GM18499 (cell line): ENCODE results near the gene POU2F1.

ENCODE experiments used
- ATAC-seq: cut with Tn5 transposase; IDR thresholded peaks from one replicate; pipeline ENCODE4 v1.9.1; 2021; ENCODE audit warnings: moderate number of reproducible peaks; ENCODE audit not compliant: insufficient read depth, unreplicated experiment

POU2F1 gene

DNA sequence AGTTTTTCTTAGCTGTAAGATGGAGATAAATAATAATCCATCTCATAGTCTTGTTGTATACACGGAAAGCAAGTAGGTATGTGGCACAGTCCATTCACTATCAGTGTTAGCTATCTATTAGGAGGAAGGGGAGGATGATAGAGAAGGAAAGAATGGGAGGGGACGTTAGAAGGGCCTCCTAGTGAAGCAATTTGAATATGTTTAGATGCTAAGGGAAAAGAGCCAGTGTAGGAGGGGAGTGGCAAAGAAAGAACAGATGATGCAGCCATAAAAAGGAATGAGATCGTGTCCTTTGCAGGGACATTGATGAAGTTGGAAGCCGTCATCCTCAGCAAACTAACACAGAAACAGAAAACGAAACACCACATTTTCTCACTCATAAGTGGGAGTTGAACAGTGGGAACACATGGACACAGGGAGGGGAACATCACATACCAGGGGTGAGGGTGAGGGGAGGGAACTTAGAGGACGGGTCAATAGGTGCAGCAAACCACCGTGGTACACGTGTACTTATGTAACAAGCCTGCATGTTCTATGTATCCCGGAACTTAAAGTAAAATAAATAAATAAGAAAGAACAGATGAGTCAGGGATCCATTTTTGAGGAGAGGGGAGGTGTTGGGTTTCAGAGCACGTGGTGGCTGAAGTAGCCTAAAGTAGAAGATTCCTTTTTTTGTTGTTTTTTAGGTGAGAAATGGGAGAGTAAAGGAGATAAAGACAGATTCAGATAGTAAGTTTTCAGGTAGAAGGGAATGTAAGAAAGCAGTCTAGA lies 124.1 kb downstream of the POU2F1 start:
- no peak for ATAC-seq

DNA sequence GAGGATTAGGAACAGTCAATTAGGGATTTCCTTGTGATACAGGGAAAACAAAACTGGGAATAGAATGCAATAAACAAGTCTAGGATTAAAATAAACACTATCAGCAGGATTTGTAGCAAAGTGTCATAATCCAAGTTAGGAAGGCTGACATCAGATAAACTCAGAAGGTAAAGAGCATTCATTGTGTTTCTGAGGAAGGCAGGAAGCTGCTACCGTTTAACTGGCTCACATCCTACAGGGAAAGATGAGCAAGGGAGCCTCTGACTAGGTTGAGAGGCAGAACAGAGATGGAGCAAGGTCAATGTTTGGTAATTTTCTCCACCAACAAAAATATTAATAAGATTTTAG lies 124.7 kb downstream of the POU2F1 start:
- no peak for ATAC-seq

DNA sequence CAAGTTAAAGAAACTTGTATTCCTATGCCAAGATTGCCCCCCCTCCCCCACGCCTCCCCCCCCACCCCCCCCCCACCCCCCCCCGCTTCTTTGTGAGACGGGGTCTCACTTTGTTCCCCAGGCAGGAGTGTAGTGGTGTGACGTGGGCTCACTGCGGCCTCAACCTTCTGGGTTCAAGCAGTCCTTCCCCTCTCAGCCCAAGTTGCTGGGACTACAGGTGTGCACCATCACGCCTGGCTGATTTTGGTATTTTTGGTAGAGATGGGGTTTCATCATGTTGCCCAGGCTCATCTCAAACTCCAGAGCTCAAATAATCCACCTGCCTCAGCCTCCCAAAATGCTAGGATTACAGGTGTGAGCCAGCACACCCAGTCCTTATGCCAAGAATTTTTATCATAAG lies 136.6 kb downstream of the POU2F1 start:
- ATAC-seq = no peak

DNA sequence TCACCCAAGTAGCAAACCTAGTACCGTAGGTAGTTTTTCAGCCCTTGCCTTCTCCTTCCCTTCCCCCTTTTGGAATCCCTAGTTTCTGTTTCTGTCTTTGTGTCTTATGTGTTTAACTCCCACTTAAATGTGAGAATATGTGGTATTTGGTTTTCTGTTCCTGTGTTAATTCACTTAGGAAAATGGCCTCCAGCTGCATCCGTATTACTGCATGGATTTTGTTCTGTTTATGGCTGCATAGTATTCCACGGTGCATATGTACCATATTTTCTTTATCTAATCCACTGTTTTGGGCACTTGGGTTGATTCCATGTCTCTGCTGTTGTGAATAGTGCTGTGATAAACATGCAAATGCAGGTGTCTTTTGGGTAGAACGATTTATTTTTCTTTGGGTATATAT lies 138.6 kb downstream of the POU2F1 start:
- ATAC-seq = no peak

DNA sequence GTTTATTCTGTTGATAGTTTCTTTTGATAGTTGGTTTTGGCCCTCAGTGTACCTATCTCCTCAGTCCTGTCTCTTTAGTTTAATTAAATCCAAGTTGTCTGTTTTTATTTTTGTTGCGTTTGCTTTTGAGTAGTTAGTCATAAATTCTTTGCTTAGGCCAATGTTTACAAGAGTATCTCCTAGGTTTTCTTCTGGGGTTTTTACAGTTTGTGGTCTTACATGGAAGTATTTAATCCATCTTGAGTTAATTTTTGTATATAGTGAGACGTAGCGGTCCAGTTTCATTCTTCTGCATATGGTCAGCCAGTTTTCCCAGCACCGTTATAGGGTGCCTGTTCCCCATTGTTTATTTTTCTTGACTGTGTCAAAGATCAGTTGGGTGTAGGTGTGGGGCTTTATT lies 139.4 kb downstream of the POU2F1 start:
- no peak for ATAC-seq

DNA sequence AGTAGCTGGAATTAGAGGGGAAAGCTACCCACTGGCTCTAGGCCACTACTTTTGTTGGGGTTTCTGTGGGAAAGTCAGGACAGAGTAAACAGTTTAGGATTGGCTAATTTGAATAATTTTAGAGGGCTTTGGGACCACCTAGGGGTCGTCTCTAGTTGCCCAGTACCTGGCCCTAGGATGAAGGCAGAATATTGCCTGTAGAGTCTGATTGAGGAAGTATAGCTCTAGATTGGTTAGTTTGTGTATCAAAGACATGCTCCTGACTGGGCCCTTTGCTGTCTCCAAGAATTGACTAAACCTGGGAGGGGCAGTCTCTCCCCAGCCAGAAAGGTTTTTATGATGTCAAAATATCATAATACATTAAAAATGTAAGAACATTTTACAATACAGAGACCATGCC lies 142.0 kb downstream of the POU2F1 start:
- ATAC-seq = no peak

DNA sequence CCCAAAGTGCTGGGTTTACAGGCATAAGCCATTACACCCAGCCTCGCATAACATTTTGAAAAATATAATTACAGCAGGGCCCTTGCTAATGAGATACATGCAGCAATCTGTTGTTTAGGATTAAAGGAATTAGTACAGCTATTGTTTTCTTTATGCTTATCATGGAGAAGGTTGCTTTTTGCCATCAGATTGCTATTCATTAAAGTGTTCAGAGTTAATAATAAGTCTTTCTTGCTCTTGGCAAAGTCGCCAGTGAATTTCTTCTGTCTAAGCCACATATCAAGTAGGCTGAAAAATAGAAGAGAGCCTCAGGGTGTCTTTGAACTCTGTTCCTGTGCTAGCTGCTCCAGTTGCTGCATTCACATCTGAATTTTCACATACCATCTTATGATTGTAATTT lies 144.1 kb downstream of the POU2F1 start:
- ATAC-seq = no peak

GRCh38 chr1:167365360-167365759 lies 144.7 kb downstream of the POU2F1 start:
- ATAC-seq = no peak

DNA sequence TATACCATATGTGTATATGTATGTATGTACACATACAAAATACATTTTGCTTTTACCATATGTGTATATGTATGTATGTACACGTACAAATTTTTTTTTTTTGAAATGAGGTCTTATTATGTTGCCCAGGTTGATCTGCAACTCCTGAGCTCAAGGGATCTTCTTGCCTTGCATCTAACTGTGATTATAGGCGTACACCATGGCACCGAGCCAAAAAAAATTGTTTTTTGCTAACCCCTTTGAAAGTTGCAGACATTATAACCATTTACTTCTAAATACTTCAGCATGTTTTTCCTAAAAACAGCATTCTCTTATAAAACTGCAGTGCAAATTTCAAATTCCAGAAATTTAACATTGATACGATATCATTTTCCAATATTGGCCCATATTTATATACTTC lies 147.0 kb downstream of the POU2F1 start:
- no peak for ATAC-seq

- no peak for ATAC-seq
Observed at GRCh38 chr1:167369175-167369574, 148.5 kb downstream of the POU2F1 start.

GRCh38 chr1:167369933-167370332 lies 149.2 kb downstream of the POU2F1 start:
- no peak for ATAC-seq

DNA sequence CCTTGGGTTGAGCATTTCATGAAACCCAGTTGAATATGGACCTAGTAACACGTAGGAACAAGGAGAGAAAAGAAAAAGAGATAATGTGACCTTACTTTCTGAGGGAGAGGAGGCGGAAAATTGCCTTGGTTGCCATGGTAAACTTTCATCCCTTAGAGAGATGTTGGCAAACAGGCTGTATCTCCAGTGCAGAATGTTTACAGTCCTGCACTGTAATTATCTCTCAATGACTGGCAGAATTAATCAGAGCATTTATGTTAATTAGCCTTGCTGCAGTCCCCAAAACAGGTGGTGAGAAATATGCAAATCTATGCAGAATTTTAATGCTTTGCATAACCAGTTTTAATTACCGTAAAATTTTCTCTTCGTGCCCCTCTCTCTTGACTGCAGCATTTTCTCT lies 150.3 kb downstream of the POU2F1 start:
- ATAC-seq = no peak

DNA sequence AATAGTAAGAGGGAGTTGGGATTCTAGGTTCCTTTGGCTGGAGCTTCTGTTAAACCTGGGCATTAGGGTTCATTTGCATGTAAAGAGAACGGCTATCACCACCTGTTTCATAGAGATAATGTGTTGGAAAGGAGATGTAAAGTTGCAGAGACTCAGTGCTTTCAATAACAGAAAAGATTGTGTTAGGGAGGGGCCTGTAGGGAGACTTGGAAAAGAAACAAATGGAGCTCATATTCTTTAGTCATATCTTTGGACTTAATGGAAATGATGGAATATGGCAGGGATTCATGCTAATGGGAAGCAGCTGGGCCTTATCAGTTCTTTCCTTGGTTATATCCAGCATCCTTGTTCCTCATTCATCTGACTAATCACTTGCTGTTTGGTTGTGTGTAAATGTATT lies 152.7 kb downstream of the POU2F1 start:
- ATAC-seq = no peak

GRCh38 chr1:167373986-167374385 lies 153.3 kb downstream of the POU2F1 start:
- no peak for ATAC-seq

DNA sequence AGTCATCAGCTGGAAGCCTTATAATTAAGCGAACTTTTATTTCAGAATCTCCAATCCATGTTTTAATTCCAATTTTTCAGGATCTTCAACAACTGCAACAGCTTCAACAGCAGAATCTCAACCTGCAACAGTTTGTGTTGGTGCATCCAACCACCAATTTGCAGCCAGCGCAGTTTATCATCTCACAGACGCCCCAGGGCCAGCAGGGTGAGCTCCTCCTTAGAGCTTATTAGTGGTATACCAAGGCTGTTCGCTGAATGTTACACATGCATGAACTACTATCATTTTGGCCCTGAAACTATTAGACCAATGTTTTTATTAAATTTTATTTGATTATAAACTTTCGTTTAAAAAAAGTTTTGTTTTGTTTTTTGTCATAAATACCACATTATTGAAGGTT lies 155.3 kb downstream of the POU2F1 start:
- ATAC-seq = no peak

DNA sequence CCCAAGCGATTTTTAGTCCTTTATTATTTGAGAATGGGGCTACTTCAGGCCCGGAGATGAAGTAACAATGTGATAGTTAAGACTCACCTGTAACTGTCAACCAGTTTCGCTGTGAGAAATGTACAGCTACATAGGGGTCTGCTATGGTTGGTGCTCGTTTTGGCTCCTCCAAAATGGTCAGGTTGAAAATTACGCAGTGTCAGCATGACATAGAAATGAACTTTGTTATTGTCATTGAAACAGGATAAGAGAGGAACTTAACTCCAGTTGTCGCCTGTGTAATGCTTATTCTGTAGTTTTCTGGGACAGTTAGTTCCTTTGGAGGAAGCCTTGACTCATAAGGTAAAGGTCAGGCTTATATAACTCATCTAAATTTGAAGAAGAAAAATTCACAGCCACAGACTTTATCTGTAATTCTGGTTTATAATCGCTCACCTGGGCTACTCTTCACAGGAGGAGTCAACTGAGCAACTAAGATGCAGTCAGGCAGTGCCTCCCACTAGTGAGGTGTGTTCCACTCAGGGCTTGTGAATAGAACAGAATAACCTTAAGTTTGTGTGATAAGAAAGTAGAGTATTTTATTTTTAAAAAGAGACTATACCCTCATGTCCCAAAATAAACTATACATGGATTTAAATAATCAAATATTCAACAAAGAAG lies 166.7 kb downstream of the POU2F1 start:
- ATAC-seq = no peak

DNA sequence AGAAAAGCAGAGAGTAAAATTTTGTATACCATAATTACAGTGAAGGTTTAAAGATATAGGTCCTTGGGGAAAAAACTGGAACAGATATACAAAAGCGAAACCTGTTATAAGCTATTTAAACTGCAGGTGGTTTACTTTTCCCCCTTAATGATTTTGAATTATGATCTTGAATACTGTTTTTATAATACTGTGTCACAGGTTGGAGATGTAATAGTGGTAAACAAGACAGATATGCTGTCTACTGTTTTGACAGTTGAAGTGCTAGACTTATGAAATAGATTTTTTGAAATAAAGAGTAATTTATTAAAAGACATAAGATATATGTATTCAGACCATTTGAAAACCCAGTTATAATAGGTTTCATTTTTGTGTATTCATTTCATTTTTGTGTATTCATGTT lies 168.3 kb downstream of the POU2F1 start:
- ATAC-seq = no peak

- ATAC-seq = no peak
Observed at GRCh38 chr1:167392200-167392696, 171.6 kb downstream of the POU2F1 start.

DNA sequence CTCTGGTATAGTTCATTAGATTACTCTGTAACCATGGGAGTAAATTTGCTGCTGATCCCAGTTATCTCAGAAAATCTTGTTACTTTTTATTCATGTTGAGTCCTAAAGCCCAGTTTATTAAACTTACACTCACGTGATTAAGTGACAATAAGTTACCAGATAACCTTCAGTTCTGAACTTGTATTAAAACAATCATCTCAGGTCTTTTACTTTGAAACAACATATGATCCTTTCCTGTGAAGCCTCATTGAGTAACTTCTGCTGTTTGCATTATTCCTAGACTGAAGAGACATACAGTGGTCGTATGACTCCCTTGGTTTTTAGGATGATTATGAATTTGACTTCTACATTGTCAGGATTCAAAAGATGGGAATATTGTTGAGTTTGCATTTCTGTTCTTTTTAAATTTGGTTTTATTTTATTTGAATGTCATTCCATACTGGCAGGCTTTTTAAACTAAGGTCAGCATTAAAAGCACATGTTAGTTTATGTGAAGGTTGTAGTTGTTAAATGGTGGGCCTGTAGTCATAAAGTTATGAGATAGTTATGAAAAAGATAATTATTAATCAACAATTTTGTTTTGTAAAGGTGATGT lies 179.8 kb downstream of the POU2F1 start:
- no peak for ATAC-seq

GRCh38 chr1:167401260-167401873 lies 180.7 kb downstream of the POU2F1 start:
- no peak for ATAC-seq

DNA sequence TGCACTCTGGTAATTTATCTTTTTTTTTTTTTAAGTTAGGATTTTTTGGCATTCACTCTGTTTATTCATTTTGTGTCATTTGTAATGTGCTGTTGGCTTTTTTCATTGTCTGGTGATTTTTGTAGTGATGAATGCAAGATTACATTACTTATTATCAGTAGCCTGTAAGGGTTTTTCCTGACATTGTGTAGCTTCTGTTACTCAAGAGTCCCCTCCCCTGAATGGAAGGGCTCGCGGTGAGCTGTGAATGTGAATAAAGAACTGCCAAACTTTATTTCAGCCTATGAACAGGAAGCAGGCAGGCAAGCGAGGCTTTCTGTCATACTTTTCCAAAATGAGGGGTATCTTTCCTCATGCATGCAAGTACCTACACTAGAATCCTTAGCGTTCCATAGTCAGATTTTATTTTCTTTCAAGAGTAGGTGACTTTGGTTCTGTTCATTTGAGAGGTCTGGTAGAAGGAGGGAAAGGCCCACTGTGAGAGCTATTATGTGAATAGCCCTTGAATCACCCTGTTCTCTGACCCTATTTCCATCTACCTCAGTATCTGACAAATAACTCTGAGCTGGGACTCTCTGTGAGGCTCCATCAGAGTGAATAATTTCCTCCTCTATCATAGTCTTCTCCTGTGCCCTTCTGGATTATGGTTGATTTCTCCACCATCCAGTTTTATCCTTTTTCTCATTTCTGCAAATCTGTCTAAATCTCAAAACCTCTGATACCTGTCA lies 183.6 kb downstream of the POU2F1 start:
- no peak for ATAC-seq
